K562 (cell line): ENCODE data around the gene MGRN1. TPM values are rescaled to one million over a fixed set of nuclear protein-coding genes. Genes with fewer than 3 reads are reported as not detected.

Experiments used
- ADNP ChIP-seq: fragments of 200-800 bp; sonication (Bioruptor generic); IDR thresholded peaks from 2 replicates; pipeline ENCODE4 v1.6.1; 2016; ENCODE audit warnings: missing genetic modification characterization, missing compliant biosample characterization
- CGGBP1 ChIP-seq: fragments of 250-450 bp; sonication (Bioruptor Pico); IDR thresholded peaks from 2 replicates; pipeline ENCODE4 v1.9.0; 2021; ENCODE audit warnings: mild to moderate bottlenecking
- CXXC5 ChIP-seq: fragments of 250-450 bp; sonication (Bioruptor Pico); IDR thresholded peaks from 2 replicates; pipeline ENCODE4 v1.8.0; 2022; ENCODE audit warnings: inconsistent platforms, mild to moderate bottlenecking, moderate library complexity
- FOXK2 ChIP-seq, 2 experiments: fragments of 450-650 bp; IDR thresholded peaks in 1 of 2; conservative IDR thresholded peaks in 1 of 2; 2 replicates each; pipeline ENCODE4 v1.6.1; 2016; ENCODE audit warnings: low read depth in 2 of 2, mild to moderate bottlenecking in 1 of 2
- FOXP1 ChIP-seq: sonication (generic); formaldehyde crosslinking; IDR thresholded peaks from 2 replicates; pipeline ENCODE4 v1.8.0; 2022; ENCODE audit warnings: mild to moderate bottlenecking, missing genetic modification reagents
- GTF2A2 ChIP-seq: IDR thresholded peaks from 2 replicates; pipeline ENCODE4 v1.6.1; 2016; ENCODE audit warnings: mild to moderate bottlenecking, missing genetic modification characterization, missing compliant biosample characterization
- MAFF ChIP-seq: IDR thresholded peaks from 2 replicates; pipeline ENCODE4 v1.6.1; 2012; ENCODE audit warnings: low read length, improper control_type of control experiment
- MBD1 ChIP-seq: fragments of 250-450 bp; sonication (Bioruptor Pico); IDR thresholded peaks from 2 replicates; pipeline ENCODE4 v1.8.0; 2022; ENCODE audit warnings: inconsistent platforms
- PATZ1 ChIP-seq: fragments of 250-450 bp; sonication (Bioruptor Pico); IDR thresholded peaks from 2 replicates; pipeline ENCODE4 v1.5.0; 2020; ENCODE audit warnings: mild to moderate bottlenecking, borderline replicate concordance
- RNF2 ChIP-seq: sonication (generic); IDR thresholded peaks from 2 replicates; pipeline ENCODE4 v1.6.1; 2016
- ZBTB1 ChIP-seq: sonication (generic); formaldehyde crosslinking; IDR thresholded peaks from 2 replicates; pipeline ENCODE4 v1.8.1; 2023; ENCODE audit warnings: missing genetic modification reagents, low read depth, mild to moderate bottlenecking, borderline replicate concordance
- ZBTB17 ChIP-seq: fragments of 450-650 bp; formaldehyde crosslinking; IDR thresholded peaks from 2 replicates; pipeline ENCODE4 v1.4.0; 2020; ENCODE audit warnings: mild to moderate bottlenecking
- ZBTB5 ChIP-seq: fragments of 450-650 bp; IDR thresholded peaks from 2 replicates; pipeline ENCODE4 v1.6.1; 2017; ENCODE audit warnings: antibody characterized with exemption
- ZNF316 ChIP-seq: fragments of 450-650 bp; IDR thresholded peaks from 2 replicates; pipeline ENCODE4 v1.6.1; 2016
- ZNF592 ChIP-seq: fragments of 450-650 bp; IDR thresholded peaks from 2 replicates; pipeline ENCODE4 v1.6.1; 2017; ENCODE audit warnings: antibody characterized with exemption, mild to moderate bottlenecking
- ZSCAN29 ChIP-seq: fragments of 450-650 bp; IDR thresholded peaks from 2 replicates; pipeline ENCODE4 v1.6.1; 2017
- polyA plus RNA-seq, 8 experiments: library from polyadenylated mRNA; depleted of rRNA in 4 of 8; stranded (reverse) in 5 of 8; unstranded in 3 of 8; fragments of >200 nt; fragmentation: Nextera tagmentation in 2 of 8; fragmentation: Illumina TruSeq in 1 of 8; extraction: Ambion mirVana in 2 of 8; extraction: Trizol in 1 of 8; gene quantifications; 2 replicates each; pipeline versions ENCODE4 v1.2.1 to v1.2.3, GENCODE V29; 2011 to 2014; ENCODE audit warnings: inconsistent platforms in 1 of 8, missing spikeins in 1 of 8
- total RNA-seq, 7 experiments: library from RNA; depleted of rRNA in 6 of 7; stranded (reverse); fragments of >200 nt in 6 of 7; fragmentation: Illumina TruSeq in 2 of 7; extraction: Trizol in 2 of 7; gene quantifications; 2 replicates each; pipeline versions ENCODE4 v1.2.1 to v1.2.3, GENCODE V29; 2011 to 2021; ENCODE audit warnings: low replicate concordance in 1 of 7

The MGRN1 gene
- total and polyA plus RNA-seq, 9 of the 15 experiments (the other 6 are each of a cell fraction or from before 2014, with no cell fraction given) = 0.15 to 37.9 (median 6.0) TPM

GRCh38 chr16:4734063-4734729 is 109.6 kb downstream of the MGRN1 start, which contains the start of the genes ANKS3 and DNAAF8 (continued):
- TF ChIP-seq ZBTB17 (0 out of 2 replicates have a peak, but pooled peaks have one; percentile 11), PATZ1 (no peak), ADNP (tag) (no peak), ZNF316 (no peak), ZBTB5 (no peak), ZNF592 (no peak; the same call in 1 of the 2 replicates), ZSCAN29 (no peak), MAFF (no peak), FOXK2 (conservative IDR thresholded peaks at IDR 0.05 in 1 of 2, IDR thresholded peaks at IDR 0.05 in 1 of 2; ENCODE audit: low read depth in 2 of 2) (peak in 1 of 2 experiments; percentile 82), MBD1 (no peak), CGGBP1 (no peak), FOXP1 (CRISPR knock-in tag) (no peak), CXXC5 (CRISPR knock-in tag) (peak; percentile 96), ZBTB1 (CRISPR knock-in tag) (peak; percentile 50; the same call in 1 of the 2 replicates), GTF2A2 (tag) (no peak), RNF2 (no peak)
